GM23338 (cell line): ENCODE measurements around the gene WDR1. TPM values are rescaled to one million over a fixed set of nuclear protein-coding genes. Genes with fewer than 3 reads are reported as not detected.
A peak's percentile ranks its signal among the peaks of the same experiment; 100 is the strongest.

Experiments
- ATAC-seq: fragments of 200-7000 bp; cut with Tn5 transposase; 3 replicates; pipeline ENCODE4 v1.9.1; 2020
- DNase-seq: peaks from one replicate; pipeline ENCODE4 v3.0.0-alpha.2; 2015; ENCODE audit warnings: low spot score
- H2AFZ ChIP-seq: fragments of 200-600 bp; sonication (generic); 2 replicates; pipeline ENCODE4 v1.8.0; 2016; ENCODE audit warnings: antibody characterized with exemption, mild to moderate bottlenecking, moderate library complexity
- H3F3A ChIP-seq: fragments of 200-600 bp; sonication (generic); replicated peaks from 2 replicates; pipeline ENCODE4 v1.8.0; 2017; ENCODE audit warnings: antibody characterized with exemption, mixed run types, low read depth
- H3K27ac ChIP-seq: fragments of 200-600 bp; sonication (generic); 2 replicates; pipeline ENCODE4 v1.6.1; 2016; ENCODE audit warnings: low read depth
- H3K27me3 ChIP-seq: fragments of 200-600 bp; sonication (generic); 2 replicates; pipeline ENCODE4 v1.8.0; 2016; ENCODE audit warnings: mild to moderate bottlenecking, mixed run types, moderate library complexity; ENCODE audit not compliant: insufficient read depth
- H3K36me3 ChIP-seq: fragments of 200-600 bp; sonication (generic); 2 replicates; pipeline ENCODE4 v1.8.0; 2016; ENCODE audit warnings: mild to moderate bottlenecking; ENCODE audit not compliant: insufficient read depth
- H3K4me1 ChIP-seq: fragments of 200-600 bp; sonication (generic); 2 replicates; pipeline ENCODE4 v1.8.0; 2016; ENCODE audit warnings: mild to moderate bottlenecking, moderate library complexity; ENCODE audit not compliant: insufficient read depth
- H3K4me2 ChIP-seq: fragments of 200-600 bp; sonication (generic); 2 replicates; pipeline ENCODE4 v1.7.1; 2017; ENCODE audit warnings: mixed run types
- H3K4me3 ChIP-seq: fragments of 200-600 bp; sonication (generic); 2 replicates; pipeline ENCODE4 v1.6.1; 2016; ENCODE audit warnings: mixed run types
- H3K79me2 ChIP-seq: fragments of 200-600 bp; sonication (generic); replicated peaks from 2 replicates; pipeline ENCODE4 v1.8.0; 2017; ENCODE audit warnings: mild to moderate bottlenecking; ENCODE audit not compliant: insufficient read depth
- H3K9me2 ChIP-seq: fragments of 200-600 bp; sonication (generic); 2 replicates; pipeline ENCODE4 v1.8.0; 2017; ENCODE audit not compliant: insufficient read depth
- H4K20me1 ChIP-seq: fragments of 200-600 bp; sonication (generic); replicated peaks from 2 replicates; pipeline ENCODE4 v1.8.0; 2017; ENCODE audit warnings: mild to moderate bottlenecking; ENCODE audit not compliant: insufficient read depth
- H3K27ac Mint-ChIP-seq: 2 replicates; pipeline ENCODE4 v1.8.0; 2020; ENCODE audit warnings: inconsistent platforms, mild to moderate bottlenecking, moderate library complexity, mixed read lengths
- H3K27me3 Mint-ChIP-seq: 3 replicates; pipeline ENCODE4 v1.8.0; 2022; ENCODE audit warnings: low read depth, mild to moderate bottlenecking, moderate library complexity, mixed read lengths, inconsistent platforms; ENCODE audit not compliant: insufficient read depth, poor library complexity
- H3K36me3 Mint-ChIP-seq: 3 replicates; pipeline ENCODE4 v1.8.0; 2021; ENCODE audit warnings: low read depth, mild to moderate bottlenecking, inconsistent platforms, moderate library complexity, mixed read lengths
- H3K4me1 Mint-ChIP-seq: 3 replicates; pipeline ENCODE4 v1.8.0; 2020; ENCODE audit warnings: mild to moderate bottlenecking, inconsistent platforms, mixed read lengths
- H3K4me3 Mint-ChIP-seq: 3 replicates; pipeline ENCODE4 v1.8.0; 2021; ENCODE audit warnings: moderate library complexity, mild to moderate bottlenecking, inconsistent platforms, mixed read lengths
- H3K9me3 Mint-ChIP-seq: 3 replicates; pipeline ENCODE4 v1.8.0; 2020; ENCODE audit warnings: moderate library complexity, mild to moderate bottlenecking, inconsistent platforms, mixed read lengths
- CREB1 ChIP-seq: fragments of 250-450 bp; sonication (Bioruptor Pico); IDR thresholded peaks from 2 replicates; pipeline ENCODE4 v1.5.0; 2020; ENCODE audit warnings: low read depth, mild to moderate bottlenecking, moderate library complexity
- CTCF ChIP-seq, 2 experiments: fragments of 200-600 bp in 1 of 2; sonication (generic) in 1 of 2; conservative IDR thresholded peaks; 2 replicates each; pipeline versions ENCODE4 v1.5.1 to v1.6.1; 2016 to 2017; ENCODE audit warnings: antibody characterized with exemption in 2 of 2, low read depth in 2 of 2, mild to moderate bottlenecking in 2 of 2, moderate library complexity in 1 of 2
- ETS1 ChIP-seq: IDR thresholded peaks from 2 replicates; pipeline ENCODE4 v1.6.1; 2016; ENCODE audit warnings: antibody characterized with exemption
- EZH2 ChIP-seq: fragments of 200-600 bp; sonication (generic); IDR thresholded peaks from one replicate; pipeline ENCODE4 v1.8.0; 2017; ENCODE audit warnings: antibody characterized with exemption, mild to moderate bottlenecking, low read depth; ENCODE audit not compliant: unreplicated experiment
- EZH2phosphoT487 ChIP-seq: fragments of 200-600 bp; sonication (generic); IDR thresholded peaks from one replicate; pipeline ENCODE4 v1.8.1; 2018; ENCODE audit warnings: antibody characterized with exemption; ENCODE audit not compliant: unreplicated experiment
- JUNB ChIP-seq: IDR thresholded peaks from one replicate; pipeline ENCODE4 v1.6.1; 2016; ENCODE audit warnings: antibody characterized with exemption; ENCODE audit not compliant: unreplicated experiment
- NANOG ChIP-seq: IDR thresholded peaks from 2 replicates; pipeline ENCODE4 v1.6.1; 2016; ENCODE audit warnings: antibody characterized with exemption, borderline replicate concordance
- POLR2AphosphoS5 ChIP-seq: IDR thresholded peaks from 2 replicates; pipeline ENCODE4 v1.6.1; 2016; ENCODE audit warnings: antibody characterized with exemption, low read depth
- REST ChIP-seq: IDR thresholded peaks from one replicate; pipeline ENCODE4 v1.6.1; 2018; ENCODE audit warnings: antibody characterized with exemption; ENCODE audit not compliant: unreplicated experiment
- STAT1 ChIP-seq: IDR thresholded peaks from one replicate; pipeline ENCODE4 v1.6.1; 2016; ENCODE audit warnings: antibody characterized with exemption; ENCODE audit not compliant: unreplicated experiment
- ZNF114 ChIP-seq: fragments of 250-450 bp; sonication (Bioruptor Pico); IDR thresholded peaks from 2 replicates; pipeline ENCODE4 v1.5.0; 2020; ENCODE audit warnings: mild to moderate bottlenecking, moderate library complexity
- ZNF331 ChIP-seq: fragments of 250-450 bp; sonication (Bioruptor Pico); IDR thresholded peaks from 2 replicates; pipeline ENCODE4 v1.5.0; 2020; ENCODE audit warnings: low read depth, mild to moderate bottlenecking, moderate library complexity
- ZNF462 ChIP-seq: fragments of 250-450 bp; sonication (Bioruptor Pico); IDR thresholded peaks from 2 replicates; pipeline ENCODE4 v1.5.0; 2020; ENCODE audit warnings: mild to moderate bottlenecking, moderate library complexity
- polyA plus RNA-seq: library from polyadenylated mRNA; unstranded; fragments of >200 nt; fragmentation: Nextera tagmentation; extraction: Ambion mirVana; gene quantifications from 2 replicates; pipeline ENCODE4 v1.2.1, GENCODE V29; 2016
- total RNA-seq: library from RNA; depleted of rRNA; stranded (reverse); fragments of >200 nt; shearing (Covaris generic); gene quantifications from 2 replicates; pipeline ENCODE4 v1.2.3, GENCODE V29; 2014

Gene WDR1
- total and polyA plus RNA-seq, 2 experiments from 2014 or later: 93.2 to 248 TPM

- Mint-ChIP-seq H3K27ac (no peak overlapping the region), H3K27me3 (peaks cover 39% of the 10 kb centered on the region), H3K9me3 (no peaks in the 10 kb centered on the region; the same call in 2 of the 3 replicates), H3K4me3 (0 out of 3 replicates have a peak overlapping the region, but pooled peaks have one; percentile 19), H3K4me1 (peaks cover 80% of the 10 kb centered on the region), H3K36me3 (peaks cover 84% of the 10 kb centered on the region)
- H3K27me3 ChIP-seq: no peaks in the 10 kb centered on the region
- DNase-seq (no peak), ATAC-seq (no peak)
- H3K4me1 ChIP-seq: peaks cover 22% of the 10 kb centered on the region
- no peak overlapping the region for H3K4me3 ChIP-seq
- H3F3A ChIP-seq: no peaks in the 10 kb centered on the region
- no peak for TF ChIP-seq EZH2phosphoT487
- TF ChIP-seq ZNF331: no peak
- TF ChIP-seq ETS1: no peak
- no peak for TF ChIP-seq ZNF462 (CRISPR knock-in tag)
- TF ChIP-seq EZH2: no peak
- TF ChIP-seq JUNB: no peak
- no peak for TF ChIP-seq CTCF (conservative IDR thresholded peaks at IDR 0.05; ENCODE audit: low read depth in 2 of 2)
- no peak for TF ChIP-seq POLR2AphosphoS5
- no peak for TF ChIP-seq CREB1
- no peak for TF ChIP-seq REST
- no peak for TF ChIP-seq NANOG
- TF ChIP-seq ZNF114 (CRISPR knock-in tag): no peak
- no peak for TF ChIP-seq STAT1
- H3K4me2 ChIP-seq: peak overlapping the region; percentile 73; the same call in 1 of the 2 replicates
- peaks cover 65% of the 10 kb centered on the region for H4K20me1 ChIP-seq
- H3K36me3 ChIP-seq: peaks cover 41% of the 10 kb centered on the region
- H3K9me2 ChIP-seq: no peaks in the 10 kb centered on the region
- no peak overlapping the region for H3K27ac ChIP-seq
- peaks cover 87% of the 10 kb centered on the region for H3K79me2 ChIP-seq
- H2AFZ ChIP-seq: no peak overlapping the region
These were observed 3.8 kb downstream of the WDR1 start for GRCh38 chr4:10112658-10113284.
